Lower lobe of right lung (tissue), 2 donors: ENCODE measurements around the gene ATF4. TPM values are rescaled to one million over a fixed set of nuclear protein-coding genes. Genes with fewer than 3 reads are reported as not detected.

ENCODE experiments used
- ATAC-seq, 2 donors: fragments of 200-7000 bp; cut with Tn5 transposase; one replicate each; pipeline ENCODE4 v1.9.1; 2020 to 2022; ENCODE audit warnings: mild to moderate bottlenecking in 2 of 2, moderate library complexity in 2 of 2
- DNase-seq: peaks from one replicate; pipeline ENCODE4 v3.0.0-alpha.2; 2020
- H3K27ac ChIP-seq: fragments of 200-600 bp; one replicate; pipeline ENCODE4 v1.8.0; 2022
- H3K27me3 ChIP-seq: fragments of 200-600 bp; one replicate; pipeline ENCODE4 v1.8.0; 2022; ENCODE audit warnings: low read depth
- H3K36me3 ChIP-seq: fragments of 200-600 bp; one replicate; pipeline ENCODE4 v1.8.0; 2022; ENCODE audit warnings: mild to moderate bottlenecking
- H3K4me1 ChIP-seq: fragments of 200-600 bp; one replicate; pipeline ENCODE4 v1.8.0; 2022
- H3K4me3 ChIP-seq: fragments of 200-600 bp; one replicate; pipeline ENCODE4 v1.8.0; 2022; ENCODE audit warnings: mild to moderate bottlenecking
- H3K9me3 ChIP-seq: fragments of 200-600 bp; one replicate; pipeline ENCODE4 v1.8.0; 2022
- CTCF ChIP-seq: fragments of 200-600 bp; IDR thresholded peaks from one replicate; pipeline ENCODE4 v1.8.0; 2022; ENCODE audit warnings: antibody characterized with exemption, mild to moderate bottlenecking
- intact Hi-C: fragments of 100-400 bp; cut with DNase I; formaldehyde crosslinking; loops from one replicate; pipeline ENCODE4 v1.11.0; 2022
- total RNA-seq: library from RNA; stranded (reverse); fragmentation: NEBNext Ultra II Directional; extraction: Animal tissue kit (Norgen Biotek cat#: 25700); gene quantifications from one replicate; pipeline ENCODE4 v1.2.1, GENCODE V29; 2021
- donor health status: DM: no; HTN: yes; CAD: no; lungs with severe emphysema.

The ATF4 gene
- total RNA-seq, 1 donor from 2014 or later: 327 TPM

- Histone ChIP-seq H3K9me3 (no peaks in the 10 kb centered on the region), H3K36me3 (no peaks in the 10 kb centered on the region), H3K4me3 (no peak overlapping the region), H3K27me3 (peaks cover under 1% of the 10 kb centered on the region), H3K27ac (no peak overlapping the region), H3K4me1 (peaks cover 9% of the 10 kb centered on the region)
- TF ChIP-seq CTCF: no peak
- intact Hi-C loops: no loop called here
- ATAC-seq: no peak
- no peak for DNase-seq
Observed at GRCh38 chr22:39537975-39538374, 17.6 kb downstream of the ATF4 start.

- H3K9me3 ChIP-seq: no peaks in the 10 kb centered on the region
- H3K27ac ChIP-seq: no peak overlapping the region
- intact Hi-C loops: no loop called here
- H3K27me3 ChIP-seq: peaks cover 45% of the 10 kb centered on the region
- H3K36me3 ChIP-seq: no peaks in the 10 kb centered on the region
- DNase-seq (no peak), ATAC-seq (no peak)
- no peaks in the 10 kb centered on the region for H3K4me1 ChIP-seq
- H3K4me3 ChIP-seq: no peak overlapping the region
- TF ChIP-seq CTCF: no peak
Observed at GRCh38 chr22:39543095-39543494, 22.7 kb downstream of the ATF4 start.

- Histone ChIP-seq H3K9me3 (no peaks in the 10 kb centered on the region), H3K36me3 (no peaks in the 10 kb centered on the region), H3K27ac (no peak overlapping the region), H3K4me1 (no peaks in the 10 kb centered on the region), H3K4me3 (no peak overlapping the region), H3K27me3 (peaks cover 68% of the 10 kb centered on the region)
- DNase-seq: no peak
- no peak for TF ChIP-seq CTCF
- intact Hi-C loops: no loop called here
- peak; percentile 32 to 49 for ATAC-seq
Observed at GRCh38 chr22:39545386-39546365, 25.3 kb downstream of the ATF4 start.

GRCh38 chr22:39546889-39547586, 26.7 kb downstream of the ATF4 start:
- Histone ChIP-seq H3K36me3 (no peaks in the 10 kb centered on the region), H3K4me3 (no peak overlapping the region), H3K9me3 (no peaks in the 10 kb centered on the region), H3K27me3 (peaks cover 76% of the 10 kb centered on the region), H3K27ac (no peak overlapping the region), H3K4me1 (no peaks in the 10 kb centered on the region)
- intact Hi-C loops: no loop called here
- TF ChIP-seq CTCF: no peak
- DNase-seq (no peak), ATAC-seq (no peak)

- no peak overlapping the region for H3K4me3 ChIP-seq
- H3K4me1 ChIP-seq: no peaks in the 10 kb centered on the region
- DNase-seq (no peak), ATAC-seq (no peak)
- H3K27me3 ChIP-seq: peaks cover 81% of the 10 kb centered on the region
- H3K27ac ChIP-seq: no peak overlapping the region
- TF ChIP-seq CTCF: no peak
- intact Hi-C loops: no loop called here
- no peaks in the 10 kb centered on the region for H3K9me3 ChIP-seq
- H3K36me3 ChIP-seq: no peaks in the 10 kb centered on the region
Observed at GRCh38 chr22:39547587-39547947, 27.2 kb downstream of the ATF4 start.
